Suprapubic skin (tissue), 4 donors: ENCODE data around the gene ASIC3. TPM values are rescaled to one million over a fixed set of nuclear protein-coding genes. Genes with fewer than 3 reads are reported as not detected.

Experiments used
- DNase-seq, 2 donors: peaks; one replicate each; pipeline ENCODE4 v3.0.0-alpha.2; 2019; ENCODE audit warnings: low spot score in 2 of 2
- H3K27ac ChIP-seq: fragments of 200-600 bp; sonication (generic); one replicate; pipeline ENCODE4 v1.5.1; 2019
- H3K27me3 ChIP-seq: fragments of 200-600 bp; sonication (generic); one replicate; pipeline ENCODE4 v1.5.1; 2019
- H3K36me3 ChIP-seq: fragments of 200-600 bp; sonication (generic); one replicate; pipeline ENCODE4 v1.5.1; 2019
- H3K4me1 ChIP-seq: fragments of 200-600 bp; sonication (generic); one replicate; pipeline ENCODE4 v1.5.1; 2019
- H3K4me3 ChIP-seq: fragments of 200-600 bp; sonication (generic); one replicate; pipeline ENCODE4 v1.5.1; 2019; ENCODE audit warnings: mild to moderate bottlenecking
- H3K9me3 ChIP-seq: fragments of 200-600 bp; sonication (generic); one replicate; pipeline ENCODE4 v1.5.1; 2019
- CTCF ChIP-seq, 2 donors: fragments of 200-600 bp in 1 of 2; fragments of 450-650 bp in 1 of 2; sonication (generic) in 1 of 2; IDR thresholded peaks; one replicate each; pipeline ENCODE4 v1.5.1; 2016 to 2019; ENCODE audit warnings: antibody characterized with exemption in 2 of 2, mild to moderate bottlenecking in 1 of 2, moderate library complexity in 1 of 2
- EP300 ChIP-seq: sonication (generic); formaldehyde crosslinking; IDR thresholded peaks from one replicate; pipeline ENCODE4 v1.6.1; 2017; ENCODE audit warnings: antibody characterized with exemption
- POLR2A ChIP-seq, 2 donors: fragments of 450-650 bp; IDR thresholded peaks; one replicate each; pipeline ENCODE4 v1.6.1; 2017; ENCODE audit warnings: antibody characterized with exemption in 2 of 2, mild to moderate bottlenecking in 2 of 2, moderate library complexity in 2 of 2
- POLR2AphosphoS5 ChIP-seq, 3 donors: sonication (generic); formaldehyde crosslinking; IDR thresholded peaks; one replicate each; pipeline ENCODE4 v1.6.1; 2017; ENCODE audit warnings: antibody characterized with exemption in 3 of 3
- WGBS: methylation state at CpG from one replicate; pipeline ENCODE4 v1.1.5; 2018; 5-methylcytosine and 5-hydroxymethylcytosine counted together
- total RNA-seq, 4 donors: library from RNA; depleted of rRNA; stranded (reverse); fragments of >200 nt; gene quantifications; one replicate each; pipeline ENCODE4 v1.1.0, GENCODE V29; 2016

ASIC3 gene
- total RNA-seq, 4 donors from 2014 or later, result 2.6 to 8.7 (median 4.1) TPM

DNA sequence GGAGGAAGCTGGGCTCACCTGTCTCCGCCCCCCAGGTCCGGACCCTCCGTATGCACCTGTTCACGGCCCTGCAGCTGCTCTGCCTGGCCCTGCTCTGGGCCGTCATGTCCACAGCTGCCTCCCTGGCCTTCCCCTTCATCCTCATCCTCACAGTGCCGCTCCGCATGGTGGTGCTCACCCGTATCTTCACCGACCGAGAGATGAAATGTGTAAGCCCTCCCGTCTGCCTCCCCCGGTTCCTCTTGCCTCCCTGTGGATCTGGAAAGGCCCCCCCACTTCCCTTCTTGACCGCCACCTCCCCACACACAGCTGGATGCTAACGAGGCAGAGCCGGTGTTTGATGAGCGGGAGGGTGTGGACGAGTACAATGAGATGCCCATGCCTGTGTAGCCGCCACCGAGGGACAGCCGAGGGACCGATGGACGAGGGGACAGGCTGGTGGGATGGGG is 27.7 kb downstream of the ASIC3 start:
- H3K9me3 ChIP-seq, result no peaks in the 10 kb centered on the region
- H3K27me3 ChIP-seq, result no peaks in the 10 kb centered on the region
- DNase-seq, result no peak
- H3K27ac ChIP-seq, result no peak overlapping the region
- H3K4me1 ChIP-seq, result peaks cover 40% of the 10 kb centered on the region
- WGBS, result 86% methylated on average over 22 of the region's 22 CpGs
- TF ChIP-seq CTCF (IDR thresholded peaks at IDR 0.05), result no peak
- no peak for TF ChIP-seq POLR2AphosphoS5 (IDR thresholded peaks at IDR 0.05)
- TF ChIP-seq POLR2A (IDR thresholded peaks at IDR 0.05), result no peak
- TF ChIP-seq EP300, result no peak
- no peak overlapping the region for H3K4me3 ChIP-seq
- peaks cover 68% of the 10 kb centered on the region for H3K36me3 ChIP-seq

DNA sequence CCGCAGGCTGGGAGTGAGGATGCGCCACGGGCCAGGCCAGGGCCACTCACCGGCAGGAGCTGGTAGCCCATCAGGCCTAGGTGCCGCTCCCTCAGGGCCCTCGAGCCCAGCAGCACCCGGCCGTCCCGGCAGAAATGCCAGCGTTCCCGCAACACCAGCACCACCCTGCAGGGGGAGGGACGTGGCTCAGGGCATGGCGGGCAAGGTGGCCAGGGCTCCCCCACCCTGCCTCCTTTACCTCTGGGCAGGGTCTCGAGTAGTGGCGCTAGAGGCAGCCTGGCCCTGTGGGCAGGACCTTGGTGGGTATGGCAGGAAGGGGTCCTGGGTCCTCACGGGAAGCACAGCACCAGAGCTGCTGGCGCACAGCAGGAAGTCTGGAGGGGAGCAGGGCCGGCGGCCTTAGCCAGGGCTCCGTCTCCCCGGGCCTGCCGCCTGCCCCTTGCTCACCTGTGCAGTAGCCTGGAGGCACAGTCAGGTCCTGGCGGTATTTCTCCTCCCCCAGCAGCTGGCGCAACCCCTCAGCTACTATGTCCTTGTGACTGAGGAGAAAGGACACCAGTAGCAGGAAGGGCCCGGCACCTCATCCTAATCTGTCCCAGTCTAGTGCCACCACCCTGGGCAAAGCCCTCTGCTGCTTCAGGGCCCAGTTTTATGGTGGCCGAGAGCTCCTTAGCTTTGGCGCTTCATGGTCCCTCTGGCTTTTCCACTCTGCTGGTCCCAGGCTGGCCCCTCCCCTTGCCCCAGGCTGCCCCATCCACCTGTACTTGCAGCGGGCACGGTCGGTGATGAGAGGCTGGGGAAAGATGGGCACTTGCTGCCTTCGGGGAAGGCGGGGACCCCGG is 28.8 kb downstream of the ASIC3 start:
- Histone ChIP-seq H3K27ac (peak overlapping the region; percentile 20), H3K4me1 (peaks cover 50% of the 10 kb centered on the region), H3K36me3 (peaks cover 57% of the 10 kb centered on the region), H3K9me3 (no peaks in the 10 kb centered on the region), H3K27me3 (no peaks in the 10 kb centered on the region), H3K4me3 (no peak overlapping the region)
- WGBS, result 75% methylated on average over 17 of the region's 33 CpGs
- TF ChIP-seq CTCF (IDR thresholded peaks at IDR 0.05), result peak in 1 of 2 donors; percentile 11
- TF ChIP-seq POLR2A (IDR thresholded peaks at IDR 0.05), result no peak
- no peak for DNase-seq

GRCh38 chr7:151077705-151078232 is 29.4 kb downstream of the ASIC3 start:
- WGBS, result 67% methylated on average over 9 of the region's 10 CpGs
- TF ChIP-seq POLR2A (IDR thresholded peaks at IDR 0.05), result no peak

DNA sequence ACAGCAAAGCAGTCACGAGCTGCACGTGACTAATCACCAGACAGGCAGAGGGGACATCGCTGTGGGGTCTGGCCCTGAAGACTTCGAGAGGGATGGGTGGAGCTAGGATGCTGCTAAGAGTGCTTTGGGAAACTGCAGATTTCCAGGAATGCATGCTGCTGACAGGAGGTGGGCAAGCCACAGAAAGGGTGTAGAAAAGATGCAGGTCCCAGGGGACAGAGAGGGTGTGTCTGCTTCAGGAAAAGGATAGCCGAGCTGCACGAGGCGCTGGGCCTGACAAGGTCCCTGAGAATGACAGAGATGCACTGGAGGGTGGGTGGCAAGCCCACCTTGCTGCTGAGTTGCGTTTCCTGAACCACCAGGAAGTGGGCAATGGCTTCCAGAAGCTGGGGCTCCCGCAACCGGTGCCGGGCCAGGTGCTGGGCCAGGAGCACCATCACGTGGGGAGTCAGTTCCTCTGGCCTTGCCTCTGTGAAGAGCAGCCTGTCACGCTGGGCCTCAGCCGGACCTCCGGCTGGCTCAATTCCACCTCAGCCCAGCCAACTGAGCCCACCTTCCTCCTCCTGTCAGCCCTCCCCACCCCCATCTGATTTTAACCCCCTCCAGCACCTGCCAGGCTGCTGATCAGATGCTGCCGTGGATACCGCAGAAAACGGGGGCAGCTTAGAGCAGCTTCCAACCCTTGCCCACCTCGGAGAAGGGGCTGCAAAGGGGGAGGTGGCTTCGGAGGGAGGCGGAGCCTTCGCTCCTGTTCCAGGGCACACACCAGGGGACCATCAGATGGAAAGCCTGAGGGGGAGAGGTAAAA is 30.1 kb downstream of the ASIC3 start:
- no peak for TF ChIP-seq POLR2A (IDR thresholded peaks at IDR 0.05)
- TF ChIP-seq POLR2AphosphoS5 (IDR thresholded peaks at IDR 0.05), result no peak
- no peak for TF ChIP-seq CTCF (IDR thresholded peaks at IDR 0.05)
- TF ChIP-seq EP300, result no peak
- Histone ChIP-seq H3K9me3 (no peaks in the 10 kb centered on the region), H3K4me1 (peaks cover 61% of the 10 kb centered on the region), H3K27me3 (no peaks in the 10 kb centered on the region), H3K27ac (peak overlapping the region; percentile 20), H3K4me3 (no peak overlapping the region), H3K36me3 (peaks cover 44% of the 10 kb centered on the region)
- 52% methylated on average over 14 of the region's 22 CpGs for WGBS
- DNase-seq, result peak in 1 of 2 donors; percentile 87

More at GRCh38 chr7:151077705-151078232, 29.4 kb downstream of the ASIC3 start:
- H3K9me3 ChIP-seq, result no peaks in the 10 kb centered on the region
- no peak overlapping the region for H3K4me3 ChIP-seq
- peaks cover 50% of the 10 kb centered on the region for H3K36me3 ChIP-seq
- peak overlapping the region; percentile 20 for H3K27ac ChIP-seq
- H3K4me1 ChIP-seq, result peaks cover 57% of the 10 kb centered on the region
- peak in 1 of 2 donors; percentile 64 for DNase-seq
- no peaks in the 10 kb centered on the region for H3K27me3 ChIP-seq

- H3K9me3 ChIP-seq, result no peaks in the 10 kb centered on the region
- peak in 1 of 2 donors; percentile 64 for DNase-seq
- H3K27ac ChIP-seq, result no peak overlapping the region
- H3K27me3 ChIP-seq, result no peaks in the 10 kb centered on the region
- H3K4me1 ChIP-seq, result peaks cover 67% of the 10 kb centered on the region
- no peak for TF ChIP-seq POLR2A (IDR thresholded peaks at IDR 0.05)
- no peak for TF ChIP-seq EP300
- TF ChIP-seq POLR2AphosphoS5 (IDR thresholded peaks at IDR 0.05), result no peak
- no peak for TF ChIP-seq CTCF (IDR thresholded peaks at IDR 0.05)
- WGBS, result 78% methylated on average over 23 of the region's 27 CpGs
- H3K4me3 ChIP-seq, result peak overlapping the region; percentile 75
- peaks cover 35% of the 10 kb centered on the region for H3K36me3 ChIP-seq
These were observed 31.0 kb downstream of the ASIC3 start for GRCh38 chr7:151079199-151079910.
